ENCODE data around the gene CUL1.

The CUL1 gene

GRCh38 chr7:148719753-148720152 lies 21.1 kb downstream of the CUL1 start:
- no peak for TF ChIP-seq CTCF (IDR thresholded peaks at IDR 0.05; ENCODE audit: borderline replicate concordance, control extremely low read depth, extremely low read depth, insufficient read depth, missing control alignments)
- DNase-seq (ENCODE audit: low spot score): no peak
- in situ Hi-C loops (cut with MboI; ENCODE audit: low sequenced_read_pairs, unreplicated experiment): no loop called here

GRCh38 chr7:148720472-148720871 lies 21.8 kb downstream of the CUL1 start:
- TF ChIP-seq CTCF (IDR thresholded peaks at IDR 0.05; ENCODE audit: borderline replicate concordance, control extremely low read depth, extremely low read depth, insufficient read depth, missing control alignments): no peak
- in situ Hi-C loops (cut with MboI; ENCODE audit: low sequenced_read_pairs, unreplicated experiment): no loop called here
- DNase-seq (ENCODE audit: low spot score): no peak

GRCh38 chr7:148721390-148721789 lies 22.7 kb downstream of the CUL1 start:
- DNase-seq (ENCODE audit: low spot score): no peak
- no peak for TF ChIP-seq CTCF (IDR thresholded peaks at IDR 0.05; ENCODE audit: borderline replicate concordance, control extremely low read depth, extremely low read depth, insufficient read depth, missing control alignments)
- in situ Hi-C loops (cut with MboI; ENCODE audit: low sequenced_read_pairs, unreplicated experiment): no loop called here

- no peak for DNase-seq (ENCODE audit: low spot score)
- in situ Hi-C loops (cut with MboI; ENCODE audit: low sequenced_read_pairs, unreplicated experiment): no loop called here
- no peak for TF ChIP-seq CTCF (IDR thresholded peaks at IDR 0.05; ENCODE audit: borderline replicate concordance, control extremely low read depth, extremely low read depth, insufficient read depth, missing control alignments)
Observed at GRCh38 chr7:148722340-148723165, 23.9 kb downstream of the CUL1 start.

- DNase-seq (ENCODE audit: low spot score): no peak
- in situ Hi-C loops (cut with MboI; ENCODE audit: low sequenced_read_pairs, unreplicated experiment): no loop called here
- no peak for TF ChIP-seq CTCF (IDR thresholded peaks at IDR 0.05; ENCODE audit: borderline replicate concordance, control extremely low read depth, extremely low read depth, insufficient read depth, missing control alignments)
Observed at GRCh38 chr7:148723166-148723559, 24.5 kb downstream of the CUL1 start.

GRCh38 chr7:148723846-148724245 lies 25.1 kb downstream of the CUL1 start:
- in situ Hi-C loops (cut with MboI; ENCODE audit: low sequenced_read_pairs, unreplicated experiment): no loop called here
- no peak for TF ChIP-seq CTCF (IDR thresholded peaks at IDR 0.05; ENCODE audit: borderline replicate concordance, control extremely low read depth, extremely low read depth, insufficient read depth, missing control alignments)
- DNase-seq (ENCODE audit: low spot score): no peak

All from GM13976 (cell line).